HG03103 (cell line): Measurements from ENCODE around the gene ASCC3.
A peak's percentile ranks its signal among the peaks of the same experiment; 100 is the strongest.
"Not testable (repeated sequence)": the region's sequence is repeated elsewhere in the genome, so short reads cannot be mapped to it uniquely, and the experiment has no call there.

Source experiments
- ATAC-seq: cut with Tn5 transposase; IDR thresholded peaks from one replicate; pipeline ENCODE4 v1.9.1; 2021; ENCODE audit warnings: low read depth; ENCODE audit not compliant: unreplicated experiment

ASCC3 gene

GRCh38 chr6:100670056-100670455 lies 211.1 kb downstream of the ASCC3 start:
- ATAC-seq: no peak

GRCh38 chr6:100665041-100665380 lies 216.1 kb downstream of the ASCC3 start:
- ATAC-seq: peak; percentile 98

GRCh38 chr6:100664274-100665040 lies 216.7 kb downstream of the ASCC3 start:
- ATAC-seq: peak; percentile 24

- ATAC-seq: no peak
These were observed 217.8 kb downstream of the ASCC3 start for GRCh38 chr6:100663219-100663863.

GRCh38 chr6:100662264-100662663 lies 218.9 kb downstream of the ASCC3 start:
- no peak for ATAC-seq

GRCh38 chr6:100658486-100658885 lies 222.6 kb downstream of the ASCC3 start:
- no peak for ATAC-seq

- ATAC-seq: no peak
These were observed 223.3 kb downstream of the ASCC3 start for GRCh38 chr6:100657678-100658330.

- ATAC-seq: not testable (repeated sequence)
These were observed 240.0 kb downstream of the ASCC3 start for GRCh38 chr6:100641147-100641546.

- no peak for ATAC-seq
These were observed 247.9 kb downstream of the ASCC3 start for GRCh38 chr6:100633096-100633777.

GRCh38 chr6:100630536-100630935 lies 250.6 kb downstream of the ASCC3 start:
- no peak for ATAC-seq

- ATAC-seq: no peak
These were observed 253.0 kb downstream of the ASCC3 start for GRCh38 chr6:100627911-100628758.

GRCh38 chr6:100626721-100627120 lies 254.4 kb downstream of the ASCC3 start:
- ATAC-seq: no peak

- ATAC-seq: no peak
These were observed 258.0 kb downstream of the ASCC3 start for GRCh38 chr6:100622907-100623692.

- no peak for ATAC-seq
These were observed 260.9 kb downstream of the ASCC3 start for GRCh38 chr6:100620085-100620840.

GRCh38 chr6:100618351-100618671 lies 262.8 kb downstream of the ASCC3 start:
- no peak for ATAC-seq

- no peak for ATAC-seq
These were observed 263.3 kb downstream of the ASCC3 start for GRCh38 chr6:100617633-100618350.

GRCh38 chr6:100614933-100615332 lies 266.2 kb downstream of the ASCC3 start:
- no peak for ATAC-seq

- no peak for ATAC-seq
These were observed 266.7 kb downstream of the ASCC3 start for GRCh38 chr6:100614386-100614785.
